MCF 10A (cell line): ENCODE measurements around the gene SH2B3. TPM values are rescaled to one million over a fixed set of nuclear protein-coding genes. Genes with fewer than 3 reads are reported as not detected.

Experiments used
- BruUV-seq: library from RNA; stranded (reverse); fragments of 400-500 nt; replicated peaks from 2 replicates; lab custom pipeline; 2021; lab: Mats Ljungman, UMichigan
- CTCF ChIA-PET: fragments of 300-600 bp; sonication (Branson Sonifier 250); formaldehyde crosslinking; extraction: SDS; loops from one replicate; lab custom pipeline; 2021; ENCODE audit warnings: antibody characterized with exemption, inconsistent platforms; lab: Yijun Ruan, JAX
- POLR2A ChIA-PET: fragments of 300-600, 350-650 bp; sonication (Branson Sonifier 250); formaldehyde crosslinking; extraction: SDS; loops from one replicate; lab custom pipeline; 2020; ENCODE audit warnings: antibody characterized with exemption, inconsistent platforms; lab: Yijun Ruan, JAX
- DNase-seq: peaks from one replicate; pipeline ENCODE4 v3.0.0-alpha.2; 2018; ENCODE audit not compliant: unreplicated experiment
- H3K27ac Mint-ChIP-seq: one replicate; pipeline ENCODE4 v1.8.0; 2022; ENCODE audit warnings: mild to moderate bottlenecking, low read depth, mixed read lengths; ENCODE audit not compliant: unreplicated experiment
- H3K27me3 Mint-ChIP-seq: one replicate; pipeline ENCODE4 v1.8.0; 2022; ENCODE audit warnings: mixed read lengths; ENCODE audit not compliant: insufficient read depth, unreplicated experiment
- H3K36me3 Mint-ChIP-seq: one replicate; pipeline ENCODE4 v1.8.0; 2022; ENCODE audit warnings: mild to moderate bottlenecking, moderate library complexity, mixed read lengths; ENCODE audit not compliant: insufficient read depth, unreplicated experiment
- H3K4me1 Mint-ChIP-seq: one replicate; pipeline ENCODE4 v1.8.0; 2022; ENCODE audit warnings: mixed read lengths; ENCODE audit not compliant: insufficient read depth, unreplicated experiment
- H3K4me3 Mint-ChIP-seq: one replicate; pipeline ENCODE4 v1.8.0; 2022; ENCODE audit warnings: mild to moderate bottlenecking, moderate library complexity, mixed read lengths; ENCODE audit not compliant: unreplicated experiment
- H3K9me3 Mint-ChIP-seq: one replicate; pipeline ENCODE4 v1.8.0; 2022; ENCODE audit warnings: mixed read lengths; ENCODE audit not compliant: unreplicated experiment
- intact Hi-C: fragments of 100-400 bp; cut with micrococcal nuclease; formaldehyde crosslinking; loops from 2 replicates; pipeline ENCODE4 v1.14.1; 2022
- total RNA-seq: library from RNA; stranded (reverse); gene quantifications from 2 replicates; pipeline ENCODE4 v1.2.3, GENCODE V29; 2022
- TF ChIP-seq, protein P1 (sequence below): fragments of 200-600 bp; IDR thresholded peaks from one replicate; pipeline ENCODE4 v1.8.0; 2022; ENCODE audit warnings: antibody characterized with exemption, mild to moderate bottlenecking; ENCODE audit not compliant: unreplicated experiment

The SH2B3 gene
- total RNA-seq, 1 experiment from 2014 or later, result 5.1 TPM

DNA sequence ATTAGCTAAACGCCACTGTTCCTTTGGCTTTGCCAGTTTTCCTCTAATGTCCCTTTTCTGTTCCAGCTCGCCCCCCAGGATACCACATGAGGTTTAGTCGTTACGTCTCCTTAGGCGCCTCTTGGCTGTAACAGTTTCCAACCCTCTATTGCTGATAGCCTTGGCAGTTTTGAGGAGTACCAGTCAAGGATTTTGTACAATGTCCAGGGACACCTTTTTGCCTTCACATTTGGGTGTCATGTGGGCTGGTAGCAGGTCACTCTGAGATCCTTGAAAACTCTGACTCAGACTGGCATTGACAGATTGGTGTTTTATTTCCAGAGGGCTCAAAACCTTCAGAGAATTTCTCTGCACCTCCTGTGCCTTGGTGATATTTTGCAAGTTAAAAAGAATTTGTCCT, 14.1 kb downstream of the SH2B3 start:
- ChIA-PET CTCF (interaction anchor here (0.5 to 1.4 kb wide), 4 partner anchors 21 to 38 kb away, joined by 3 to 7 read pairs (median 4); no protein-coding TSS in a partner anchor), POLR2A (interaction anchor here (0.6 to 0.7 kb wide), 2 partner anchors 23 to 51 kb away, joined by 3 read pairs; no protein-coding TSS in a partner anchor)
- peaks cover 4% of the 10 kb centered on the region for H3K36me3 Mint-ChIP-seq
- H3K4me3 Mint-ChIP-seq, result no peak overlapping the region
- no peaks in the 10 kb centered on the region for H3K4me1 Mint-ChIP-seq
- H3K27me3 Mint-ChIP-seq, result no peaks in the 10 kb centered on the region
- DNase-seq, result no peak
- TF ChIP-seq, protein P1, sequence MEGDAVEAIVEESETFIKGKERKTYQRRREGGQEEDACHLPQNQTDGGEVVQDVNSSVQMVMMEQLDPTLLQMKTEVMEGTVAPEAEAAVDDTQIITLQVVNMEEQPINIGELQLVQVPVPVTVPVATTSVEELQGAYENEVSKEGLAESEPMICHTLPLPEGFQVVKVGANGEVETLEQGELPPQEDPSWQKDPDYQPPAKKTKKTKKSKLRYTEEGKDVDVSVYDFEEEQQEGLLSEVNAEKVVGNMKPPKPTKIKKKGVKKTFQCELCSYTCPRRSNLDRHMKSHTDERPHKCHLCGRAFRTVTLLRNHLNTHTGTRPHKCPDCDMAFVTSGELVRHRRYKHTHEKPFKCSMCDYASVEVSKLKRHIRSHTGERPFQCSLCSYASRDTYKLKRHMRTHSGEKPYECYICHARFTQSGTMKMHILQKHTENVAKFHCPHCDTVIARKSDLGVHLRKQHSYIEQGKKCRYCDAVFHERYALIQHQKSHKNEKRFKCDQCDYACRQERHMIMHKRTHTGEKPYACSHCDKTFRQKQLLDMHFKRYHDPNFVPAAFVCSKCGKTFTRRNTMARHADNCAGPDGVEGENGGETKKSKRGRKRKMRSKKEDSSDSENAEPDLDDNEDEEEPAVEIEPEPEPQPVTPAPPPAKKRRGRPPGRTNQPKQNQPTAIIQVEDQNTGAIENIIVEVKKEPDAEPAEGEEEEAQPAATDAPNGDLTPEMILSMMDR, result no peak
- no peak overlapping the region for H3K27ac Mint-ChIP-seq
- intact Hi-C loops, result no loop called here
- H3K9me3 Mint-ChIP-seq, result no peaks in the 10 kb centered on the region
- BruUV-seq, result no TSS peak

DNA sequence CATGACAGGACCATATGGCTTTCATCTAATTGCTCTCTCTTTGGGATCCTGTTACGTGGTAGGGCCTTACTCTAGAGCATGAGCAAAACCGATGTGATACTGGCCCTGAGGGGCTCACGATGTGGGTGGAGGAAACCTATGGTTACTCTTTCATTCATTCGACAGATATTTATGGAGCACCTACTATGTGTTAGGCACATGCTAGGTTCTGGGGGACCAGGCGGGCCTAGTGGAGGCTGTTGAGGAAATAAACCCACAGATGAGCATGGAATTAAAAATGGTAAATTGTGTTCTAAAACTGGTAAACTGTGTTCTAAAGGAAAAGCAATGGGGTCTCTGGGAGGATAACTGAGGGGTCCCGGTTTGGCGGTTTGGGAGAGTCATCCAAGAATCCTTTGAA, 14.8 kb downstream of the SH2B3 start:
- no peaks in the 10 kb centered on the region for H3K9me3 Mint-ChIP-seq
- no TSS peak for BruUV-seq
- no peak overlapping the region for H3K27ac Mint-ChIP-seq
- ChIA-PET CTCF (interaction anchor here (0.7 kb wide), 1 partner anchor 24 kb away, joined by 3 read pairs; no protein-coding TSS in a partner anchor), POLR2A (interaction anchor here (0.6 kb wide), 1 partner anchor 51 kb away, joined by 3 read pairs; no protein-coding TSS in a partner anchor)
- H3K36me3 Mint-ChIP-seq, result peaks cover 4% of the 10 kb centered on the region
- no peak overlapping the region for H3K4me3 Mint-ChIP-seq
- intact Hi-C loops, result no loop called here
- no peaks in the 10 kb centered on the region for H3K4me1 Mint-ChIP-seq
- TF ChIP-seq, protein P1, result no peak
- DNase-seq, result no peak
- H3K27me3 Mint-ChIP-seq, result no peaks in the 10 kb centered on the region

DNA sequence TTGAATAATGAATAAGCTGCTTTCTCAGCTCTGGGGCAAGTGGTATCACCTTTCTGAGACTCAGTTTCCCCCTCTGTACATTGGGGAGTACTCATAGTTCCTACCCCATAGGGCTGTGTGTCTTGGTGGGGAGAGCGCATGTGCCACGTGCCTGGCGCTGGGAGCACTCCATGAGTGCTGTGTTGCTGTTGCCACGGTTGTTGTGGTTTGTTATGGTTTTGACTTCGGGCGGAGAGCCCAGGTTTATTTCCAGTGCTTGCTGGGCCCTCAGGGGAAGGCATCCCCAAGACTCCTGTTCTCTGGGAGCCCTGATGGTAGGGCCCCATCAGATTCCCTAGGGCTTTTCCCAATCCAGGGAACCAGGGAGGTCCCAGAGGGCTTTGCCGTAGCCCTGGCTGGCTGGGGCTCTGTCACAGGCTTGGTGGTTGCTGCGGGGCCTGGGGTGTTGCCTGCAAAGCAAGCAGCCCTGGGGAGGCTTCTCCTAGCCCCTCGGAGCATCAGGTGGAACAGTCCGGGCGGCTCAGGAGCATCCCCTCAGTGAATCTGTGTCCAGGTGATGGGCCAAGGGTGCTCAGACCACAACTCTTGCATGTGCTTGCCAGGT, 18.6 kb downstream of the SH2B3 start:
- H3K4me3 Mint-ChIP-seq, result no peak overlapping the region
- H3K27ac Mint-ChIP-seq, result no peak overlapping the region
- BruUV-seq, result no TSS peak
- peaks cover 4% of the 10 kb centered on the region for H3K36me3 Mint-ChIP-seq
- ChIA-PET CTCF (interaction anchor here (1.1 to 1.2 kb wide), 2 partner anchors 27 kb away, joined by 3 to 7 read pairs; no protein-coding TSS in a partner anchor), POLR2A (no interaction called here)
- no peaks in the 10 kb centered on the region for H3K4me1 Mint-ChIP-seq
- DNase-seq, result no peak
- TF ChIP-seq, protein P1, result no peak
- H3K9me3 Mint-ChIP-seq, result no peaks in the 10 kb centered on the region
- H3K27me3 Mint-ChIP-seq, result no peaks in the 10 kb centered on the region
- intact Hi-C loops, result no loop called here

DNA sequence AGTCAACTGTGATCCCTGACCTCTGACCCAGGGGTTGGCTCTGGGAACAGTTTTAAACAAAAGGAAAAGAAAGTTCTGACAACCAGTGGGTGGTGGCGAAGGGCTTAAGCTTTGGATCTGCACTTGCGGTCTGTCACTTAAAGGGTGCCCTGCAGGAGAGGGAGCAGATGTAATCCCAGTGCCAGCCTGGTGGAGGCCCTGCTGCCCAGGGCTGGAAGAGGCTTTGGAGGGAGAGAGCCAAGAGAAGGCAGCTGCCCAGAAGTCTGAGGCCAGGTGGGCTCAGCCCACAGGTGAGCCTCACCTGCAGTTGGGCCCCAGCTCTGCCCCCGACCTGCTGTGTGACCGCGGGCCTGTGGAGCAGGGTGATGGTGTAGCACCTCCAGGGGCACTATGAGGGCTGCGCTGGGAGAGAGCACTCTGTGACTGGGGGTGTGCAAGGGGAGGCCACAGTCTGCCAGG, 19.1 kb downstream of the SH2B3 start:
- CTCF ChIA-PET, result interaction anchor here (0.8 to 1.2 kb wide), 3 partner anchors 12 to 28 kb away, joined by 3 to 7 read pairs (median 4); no protein-coding TSS in a partner anchor
- intact Hi-C loops, result no loop called here
- BruUV-seq, result no TSS peak
- POLR2A ChIA-PET, result no interaction called here
- DNase-seq, result no peak
- Mint-ChIP-seq H3K4me1 (no peaks in the 10 kb centered on the region), H3K9me3 (no peaks in the 10 kb centered on the region), H3K4me3 (no peak overlapping the region), H3K27ac (no peak overlapping the region), H3K36me3 (peaks cover 4% of the 10 kb centered on the region), H3K27me3 (no peaks in the 10 kb centered on the region)
- TF ChIP-seq, protein P1, result no peak
